ENCODE measurements around the gene RGS14.

RGS14 gene

DNA sequence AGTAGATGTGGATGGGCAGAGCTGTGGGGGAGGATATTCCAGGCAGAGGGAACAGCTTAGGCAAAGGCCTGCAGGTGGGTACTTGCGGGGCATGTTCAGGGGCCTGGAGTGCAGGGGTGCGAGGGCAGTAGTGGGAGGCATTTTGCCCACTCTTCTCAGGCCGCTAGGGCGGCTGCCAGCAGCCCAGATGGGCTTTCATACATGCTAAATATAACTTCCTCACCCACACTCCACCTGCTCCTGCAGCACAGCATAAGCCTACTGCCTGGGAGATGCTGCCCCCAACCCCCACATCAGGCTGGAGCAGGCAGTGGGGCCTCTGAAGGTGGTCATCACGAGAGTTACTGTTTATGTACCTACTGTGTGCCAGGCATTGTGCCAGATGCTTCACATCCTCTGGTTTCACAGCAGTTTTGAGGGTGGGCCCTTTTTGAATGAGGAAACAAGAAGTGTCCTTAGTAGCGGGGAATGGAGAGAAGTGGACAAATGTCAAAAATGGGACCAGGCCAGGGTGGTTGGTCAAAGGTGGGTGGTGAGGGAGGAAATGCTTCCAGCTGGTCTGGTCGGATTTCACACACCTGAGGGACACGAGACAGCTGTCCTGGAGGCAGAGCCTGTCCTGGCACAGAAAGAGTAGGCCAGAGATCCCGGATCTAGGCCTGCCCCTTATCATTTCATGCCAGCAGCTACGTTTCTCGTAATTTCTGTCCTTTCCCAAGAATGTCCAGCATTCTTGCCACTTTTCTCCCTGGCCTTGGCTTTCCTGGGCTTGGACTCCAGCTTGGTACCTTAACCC, 12.1 kb downstream of the RGS14 start:
- H4K20me1 ChIP-seq (ENCODE audit: low read depth, low read length), result no peaks in the 10 kb centered on the region
- H3F3A ChIP-seq (ENCODE audit: insufficient read depth), result no peaks in the 10 kb centered on the region
- TF ChIP-seq, protein P1, sequence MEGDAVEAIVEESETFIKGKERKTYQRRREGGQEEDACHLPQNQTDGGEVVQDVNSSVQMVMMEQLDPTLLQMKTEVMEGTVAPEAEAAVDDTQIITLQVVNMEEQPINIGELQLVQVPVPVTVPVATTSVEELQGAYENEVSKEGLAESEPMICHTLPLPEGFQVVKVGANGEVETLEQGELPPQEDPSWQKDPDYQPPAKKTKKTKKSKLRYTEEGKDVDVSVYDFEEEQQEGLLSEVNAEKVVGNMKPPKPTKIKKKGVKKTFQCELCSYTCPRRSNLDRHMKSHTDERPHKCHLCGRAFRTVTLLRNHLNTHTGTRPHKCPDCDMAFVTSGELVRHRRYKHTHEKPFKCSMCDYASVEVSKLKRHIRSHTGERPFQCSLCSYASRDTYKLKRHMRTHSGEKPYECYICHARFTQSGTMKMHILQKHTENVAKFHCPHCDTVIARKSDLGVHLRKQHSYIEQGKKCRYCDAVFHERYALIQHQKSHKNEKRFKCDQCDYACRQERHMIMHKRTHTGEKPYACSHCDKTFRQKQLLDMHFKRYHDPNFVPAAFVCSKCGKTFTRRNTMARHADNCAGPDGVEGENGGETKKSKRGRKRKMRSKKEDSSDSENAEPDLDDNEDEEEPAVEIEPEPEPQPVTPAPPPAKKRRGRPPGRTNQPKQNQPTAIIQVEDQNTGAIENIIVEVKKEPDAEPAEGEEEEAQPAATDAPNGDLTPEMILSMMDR (IDR thresholded peaks at IDR 0.05; ENCODE audit: insufficient read depth, low read length, poor library complexity, severe bottlenecking), result no peak
- no peak for TF ChIP-seq EZH2phosphoT487 (conservative IDR thresholded peaks at IDR 0.05; ENCODE audit: low read length)
- H3K27me3 ChIP-seq (ENCODE audit: low read length), result no peaks in the 10 kb centered on the region
- no peaks in the 10 kb centered on the region for H3K36me3 ChIP-seq (ENCODE audit: low read length)
- no peaks in the 10 kb centered on the region for H3K9me3 ChIP-seq (ENCODE audit: insufficient read depth, low read length)
- no peak overlapping the region for H2AFZ ChIP-seq (ENCODE audit: low read depth, low read length, severe bottlenecking)
- H3K79me2 ChIP-seq (ENCODE audit: insufficient read depth, low read length), result no peaks in the 10 kb centered on the region
- H3K27ac ChIP-seq (ENCODE audit: low read depth, low read length), result peak overlapping the region; percentile 31; the same call in 1 of the 2 replicates
- no peak overlapping the region for H3K9ac ChIP-seq (ENCODE audit: low read length)
- H3K4me3 ChIP-seq (ENCODE audit: insufficient read depth, low read length, poor library complexity, severe bottlenecking), result no peak overlapping the region
- no peak overlapping the region for H3K4me2 ChIP-seq (ENCODE audit: low read depth, low read length, poor library complexity, severe bottlenecking)
- H3K9me2 ChIP-seq (replicated peaks; ENCODE audit: insufficient read depth, low read length), result no peaks in the 10 kb centered on the region

DNA sequence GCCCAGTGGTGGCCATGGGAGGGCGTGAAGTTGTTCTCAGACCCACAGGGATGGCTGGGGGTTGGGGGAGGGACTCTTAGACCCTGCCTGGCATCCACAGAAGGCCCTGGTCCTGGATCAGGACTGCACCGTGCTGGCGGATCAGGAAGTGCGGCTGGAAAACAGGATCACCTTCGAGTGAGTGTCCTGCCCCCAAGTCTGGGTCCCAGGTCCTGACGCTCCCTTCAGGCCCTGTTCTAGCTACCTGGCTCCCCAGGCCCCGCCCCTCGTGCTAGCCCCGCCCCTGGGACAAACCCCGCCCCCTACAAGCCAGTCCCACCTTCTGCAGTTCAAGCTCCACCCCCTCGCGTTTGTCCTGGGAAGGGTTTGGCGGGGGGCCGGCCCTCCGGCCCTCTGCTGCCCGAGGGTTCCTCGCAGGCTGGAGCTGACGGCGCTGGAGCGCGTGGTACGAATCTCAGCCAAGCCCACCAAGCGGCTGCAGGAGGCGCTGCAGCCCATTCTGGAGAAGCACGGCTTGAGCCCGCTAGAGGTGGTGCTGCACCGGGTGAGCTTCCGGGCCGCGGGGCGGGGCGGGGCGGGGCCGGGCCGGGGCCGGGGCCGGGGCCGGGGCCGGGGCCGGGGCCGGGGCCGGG, 12.9 kb downstream of the RGS14 start:
- no peak for TF ChIP-seq EZH2phosphoT487 (conservative IDR thresholded peaks at IDR 0.05; ENCODE audit: low read length)
- TF ChIP-seq, protein P1 (IDR thresholded peaks at IDR 0.05; ENCODE audit: insufficient read depth, low read length, poor library complexity, severe bottlenecking), result no peak
- H2AFZ ChIP-seq (ENCODE audit: low read depth, low read length, severe bottlenecking), result no peak overlapping the region
- no peak overlapping the region for H3K4me3 ChIP-seq (ENCODE audit: insufficient read depth, low read length, poor library complexity, severe bottlenecking)
- no peaks in the 10 kb centered on the region for H3K79me2 ChIP-seq (ENCODE audit: insufficient read depth, low read length)
- H3K9ac ChIP-seq (ENCODE audit: low read length), result no peak overlapping the region
- no peaks in the 10 kb centered on the region for H3K27me3 ChIP-seq (ENCODE audit: low read length)
- H3K9me2 ChIP-seq (replicated peaks; ENCODE audit: insufficient read depth, low read length), result no peaks in the 10 kb centered on the region
- H3K9me3 ChIP-seq (ENCODE audit: insufficient read depth, low read length), result no peaks in the 10 kb centered on the region
- H3K4me2 ChIP-seq (ENCODE audit: low read depth, low read length, poor library complexity, severe bottlenecking), result no peak overlapping the region
- H3K36me3 ChIP-seq (ENCODE audit: low read length), result no peaks in the 10 kb centered on the region
- no peak overlapping the region for H3K27ac ChIP-seq (ENCODE audit: low read depth, low read length)
- no peaks in the 10 kb centered on the region for H4K20me1 ChIP-seq (ENCODE audit: low read depth, low read length)
- H3F3A ChIP-seq (ENCODE audit: insufficient read depth), result no peaks in the 10 kb centered on the region

DNA sequence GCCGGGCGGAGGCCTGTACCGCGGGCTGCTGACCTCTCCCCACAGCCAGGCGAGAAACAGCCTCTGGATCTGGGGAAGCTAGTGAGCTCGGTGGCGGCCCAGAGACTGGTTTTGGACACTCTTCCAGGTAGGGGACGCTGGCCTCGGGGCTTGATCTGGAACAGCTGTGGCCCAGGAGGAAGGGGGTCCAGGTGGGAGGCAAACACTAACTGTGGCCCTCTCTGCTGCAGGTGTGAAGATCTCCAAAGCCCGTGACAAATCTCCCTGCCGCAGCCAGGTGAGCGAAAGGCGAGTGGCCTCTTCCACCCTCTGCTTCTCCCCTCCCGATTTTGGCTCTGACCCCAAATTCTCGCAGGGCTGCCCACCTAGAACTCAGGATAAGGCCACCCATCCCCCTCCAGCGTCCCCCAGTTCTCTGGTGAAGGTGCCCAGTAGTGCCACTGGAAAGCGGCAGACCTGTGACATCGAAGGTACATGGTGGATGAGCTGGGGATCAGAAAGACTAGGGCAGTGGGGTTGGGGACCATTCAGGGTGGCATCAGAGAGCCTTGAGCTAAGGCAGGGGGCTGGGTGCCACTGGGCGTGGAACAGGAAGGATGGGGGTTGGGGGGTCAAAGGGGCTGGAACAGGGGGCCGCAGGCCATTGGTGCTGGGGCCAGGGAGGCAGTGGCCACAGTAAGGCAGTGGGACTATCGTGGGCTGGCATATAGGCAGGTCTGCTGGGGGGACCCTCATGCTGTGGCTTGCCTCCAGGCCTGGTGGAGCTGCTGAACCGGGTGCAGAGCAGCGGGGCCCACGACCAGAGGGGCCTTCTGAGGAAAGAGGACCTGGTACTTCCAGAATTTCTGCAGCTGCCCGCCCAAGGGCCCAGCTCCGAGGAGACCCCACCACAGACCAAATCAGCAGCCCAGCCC, 13.7 kb downstream of the RGS14 start:
- no peaks in the 10 kb centered on the region for H3K27me3 ChIP-seq (ENCODE audit: low read length)
- no peaks in the 10 kb centered on the region for H4K20me1 ChIP-seq (ENCODE audit: low read depth, low read length)
- no peaks in the 10 kb centered on the region for H3K79me2 ChIP-seq (ENCODE audit: insufficient read depth, low read length)
- no peak overlapping the region for H3K27ac ChIP-seq (ENCODE audit: low read depth, low read length)
- H3F3A ChIP-seq (ENCODE audit: insufficient read depth), result no peaks in the 10 kb centered on the region
- H3K9me3 ChIP-seq (ENCODE audit: insufficient read depth, low read length), result no peaks in the 10 kb centered on the region
- TF ChIP-seq, protein P1 (IDR thresholded peaks at IDR 0.05; ENCODE audit: insufficient read depth, low read length, poor library complexity, severe bottlenecking), result no peak
- no peak for TF ChIP-seq EZH2phosphoT487 (conservative IDR thresholded peaks at IDR 0.05; ENCODE audit: low read length)
- no peak overlapping the region for H3K9ac ChIP-seq (ENCODE audit: low read length)
- no peak overlapping the region for H3K4me2 ChIP-seq (ENCODE audit: low read depth, low read length, poor library complexity, severe bottlenecking)
- H2AFZ ChIP-seq (ENCODE audit: low read depth, low read length, severe bottlenecking), result no peak overlapping the region
- no peaks in the 10 kb centered on the region for H3K36me3 ChIP-seq (ENCODE audit: low read length)
- H3K4me3 ChIP-seq (ENCODE audit: insufficient read depth, low read length, poor library complexity, severe bottlenecking), result no peak overlapping the region
- no peaks in the 10 kb centered on the region for H3K9me2 ChIP-seq (replicated peaks; ENCODE audit: insufficient read depth, low read length)
